Activated CD4-positive, alpha-beta T cell treated with anti-CD3 and anti-CD28 coated beads for 48 hours (primary cell): ENCODE results near the gene RBM34.
"Not testable (repeated sequence)": the region's sequence is repeated elsewhere in the genome, so short reads cannot be mapped to it uniquely, and the experiment has no call there.

Experiments used
- DNase-seq: peaks from one replicate; pipeline ENCODE4 v3.0.0-alpha.2; 2020

Gene RBM34

GRCh38 chr1:235160957-235161684, at the start of gene RBM34:
Gene RBM34, minus strand, starts transcription at chr1:235161250. Its CDS starts 24 bp downstream, at chr1:235161226.
- peak; percentile 95 for DNase-seq

- DNase-seq = peak; percentile 71
Measured at GRCh38 chr1:235207209-235207565, 46.1 kb upstream of the RBM34 start.

- peak; percentile 20 for DNase-seq
Measured at GRCh38 chr1:235206533-235207208, 45.6 kb upstream of the RBM34 start.

DNA sequence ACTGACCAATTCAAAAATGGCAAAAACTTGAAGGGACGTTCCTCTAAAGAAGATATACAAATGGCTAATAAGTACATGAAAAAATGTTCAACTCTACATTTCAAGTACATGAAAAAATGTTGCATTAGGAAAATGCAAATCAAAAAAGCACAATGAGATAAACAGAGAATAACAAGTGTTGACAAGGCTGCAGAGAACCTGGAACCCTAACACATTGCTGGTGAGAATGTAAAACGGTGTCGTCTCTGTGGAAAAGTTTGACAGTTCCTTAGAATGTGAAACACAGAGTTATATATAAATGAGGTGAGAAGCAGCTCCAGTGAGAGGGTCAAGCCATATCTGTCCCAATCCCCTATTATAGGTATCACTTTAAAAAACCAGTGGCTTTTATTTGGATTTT, 44.6 kb upstream of the RBM34 start:
- no peak for DNase-seq

DNA sequence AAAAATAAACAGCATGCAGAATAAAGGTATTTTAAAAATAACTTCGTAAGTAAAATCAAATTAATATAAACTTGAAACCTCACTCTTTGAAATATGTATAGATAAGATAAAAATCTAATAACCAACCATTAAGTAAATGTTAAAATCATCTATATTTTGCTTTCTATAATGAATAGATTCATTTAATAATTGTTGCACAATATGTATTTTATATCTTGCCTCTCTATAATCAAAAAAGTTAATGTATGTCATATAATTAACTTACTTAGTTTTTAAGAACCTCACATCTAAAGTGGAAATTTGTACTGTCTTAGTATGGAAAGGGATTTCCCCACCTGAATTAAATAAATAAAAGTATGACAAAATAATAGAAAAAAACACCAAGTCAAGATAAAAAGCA, 42.4 kb upstream of the RBM34 start:
- DNase-seq = no peak

DNA sequence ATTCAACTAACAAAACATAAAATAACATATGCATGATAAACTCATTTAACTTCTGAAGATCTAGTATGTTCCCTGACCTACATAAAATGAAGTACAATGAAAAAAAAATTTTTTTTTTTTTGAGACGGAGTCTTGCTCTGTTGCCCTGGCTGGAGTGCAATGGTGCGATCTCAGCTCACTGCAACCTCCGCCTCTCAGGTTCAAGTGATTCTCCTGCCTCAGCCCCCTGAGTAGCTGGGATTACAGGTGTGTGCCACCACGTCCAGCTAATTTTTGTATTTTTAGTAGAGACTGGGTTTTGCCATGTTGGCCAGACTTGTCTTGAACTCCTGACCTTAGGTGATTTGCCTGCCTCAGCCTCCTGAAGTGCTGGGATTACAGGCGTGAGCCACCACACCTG, 41.4 kb upstream of the RBM34 start:
- DNase-seq = not testable (repeated sequence)

DNA sequence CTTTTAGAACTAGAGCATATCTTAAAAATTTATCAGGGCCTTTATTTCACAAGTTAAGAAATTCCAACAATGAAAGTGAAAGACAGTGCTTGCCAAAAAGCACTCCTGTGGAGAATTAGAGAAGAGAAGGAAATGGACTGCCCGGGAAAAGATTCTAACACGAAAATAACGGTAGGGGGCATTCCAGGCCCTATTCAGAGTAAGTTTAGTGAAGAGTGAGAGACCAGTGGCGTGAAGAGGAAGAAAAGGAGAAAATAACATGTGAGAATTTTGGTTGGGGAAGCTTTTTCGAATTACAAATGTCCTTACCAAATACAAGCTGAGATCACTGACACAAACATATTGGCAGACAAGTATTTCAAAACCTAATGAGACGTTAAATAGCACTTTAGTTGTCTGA, 38.4 kb upstream of the RBM34 start:
- no peak for DNase-seq

DNA sequence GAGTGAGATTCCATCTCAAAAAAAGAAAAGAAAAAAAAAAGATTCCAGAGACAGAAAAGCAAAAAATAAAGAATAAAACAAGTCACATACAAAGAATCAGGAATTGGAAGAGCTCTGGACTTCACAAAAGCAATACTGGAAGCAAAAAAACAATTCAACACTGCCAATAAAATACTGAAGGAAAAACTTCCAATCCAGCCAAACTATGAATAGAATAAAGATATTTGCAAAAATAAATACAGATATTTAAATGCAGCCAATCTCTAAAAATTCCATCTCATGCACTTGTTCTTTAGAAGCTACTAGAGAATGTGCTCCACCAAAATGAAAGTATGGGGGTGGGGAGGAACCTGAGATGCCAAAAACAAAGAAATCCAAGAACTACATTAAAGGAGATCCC, 29.4 kb upstream of the RBM34 start:
- DNase-seq = no peak

DNA sequence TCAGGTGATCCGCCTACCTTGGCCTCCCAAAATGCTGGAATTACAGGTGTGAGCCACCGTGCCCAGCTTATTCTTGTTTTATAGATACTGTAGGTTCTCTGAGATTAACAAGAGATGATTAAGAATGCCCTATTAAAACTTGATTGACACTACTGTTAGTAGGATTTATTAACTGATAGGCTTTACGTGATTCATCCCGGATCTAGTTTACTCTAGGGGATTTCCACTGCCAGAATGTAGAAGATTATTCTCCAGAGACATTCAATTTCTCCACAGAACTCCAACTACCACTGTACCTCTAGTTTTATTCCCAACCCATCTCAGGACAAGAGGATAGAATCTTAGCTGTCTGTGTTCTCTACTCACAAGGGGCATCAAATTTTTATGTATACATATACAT, 26.3 kb upstream of the RBM34 start:
- DNase-seq = no peak

- DNase-seq = no peak
Measured at GRCh38 chr1:235181561-235182245, 20.7 kb upstream of the RBM34 start.

DNA sequence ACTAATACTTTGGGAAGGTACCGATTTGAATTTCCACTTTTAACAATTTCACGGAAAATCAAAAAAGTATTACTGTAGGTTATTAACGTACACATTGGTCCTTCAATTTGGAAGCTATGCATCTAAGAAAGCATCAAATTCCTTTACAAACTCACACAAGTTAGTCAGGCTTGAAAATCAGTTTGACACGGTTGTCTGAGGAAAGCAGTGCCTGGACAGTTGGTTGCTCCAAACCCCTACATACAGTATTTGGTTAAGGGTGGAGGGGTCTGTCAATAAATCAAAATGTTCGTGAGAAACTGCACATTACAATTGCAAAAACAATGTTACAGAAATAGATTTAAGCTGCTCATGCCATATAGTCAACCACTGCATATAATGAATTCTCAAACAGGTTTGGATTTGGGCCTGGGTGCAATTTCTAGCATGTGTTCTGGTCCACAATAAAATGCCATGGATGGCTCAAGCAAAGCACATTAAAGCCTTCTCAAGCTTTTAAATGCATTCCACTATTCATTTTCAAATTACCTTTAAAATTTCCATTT, 19.9 kb upstream of the RBM34 start:
- DNase-seq = no peak

DNA sequence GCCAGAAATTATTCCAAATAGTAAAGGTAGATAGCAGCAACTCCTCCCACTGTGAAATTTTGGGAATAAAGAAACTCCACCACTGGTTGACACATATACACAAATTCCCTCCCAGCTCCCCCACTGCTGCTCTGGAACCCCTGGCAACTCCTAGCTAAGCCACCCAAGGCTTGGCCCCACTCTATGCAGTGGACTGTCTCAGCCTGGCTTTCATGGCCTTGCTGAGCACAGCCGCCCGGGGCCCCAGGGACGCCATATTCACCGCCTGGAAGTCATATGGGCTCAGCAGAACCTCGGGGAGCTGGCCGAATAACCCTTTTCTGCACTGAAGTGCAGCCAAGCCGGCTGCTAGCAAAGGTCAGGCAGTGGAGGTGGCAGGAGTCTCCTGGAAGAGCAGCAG, 15.4 kb upstream of the RBM34 start:
- DNase-seq = no peak

- DNase-seq = no peak
Measured at GRCh38 chr1:235169986-235170385, 8.9 kb upstream of the RBM34 start.

GRCh38 chr1:235168375-235168774, 7.3 kb upstream of the RBM34 start:
- DNase-seq = no peak

DNA sequence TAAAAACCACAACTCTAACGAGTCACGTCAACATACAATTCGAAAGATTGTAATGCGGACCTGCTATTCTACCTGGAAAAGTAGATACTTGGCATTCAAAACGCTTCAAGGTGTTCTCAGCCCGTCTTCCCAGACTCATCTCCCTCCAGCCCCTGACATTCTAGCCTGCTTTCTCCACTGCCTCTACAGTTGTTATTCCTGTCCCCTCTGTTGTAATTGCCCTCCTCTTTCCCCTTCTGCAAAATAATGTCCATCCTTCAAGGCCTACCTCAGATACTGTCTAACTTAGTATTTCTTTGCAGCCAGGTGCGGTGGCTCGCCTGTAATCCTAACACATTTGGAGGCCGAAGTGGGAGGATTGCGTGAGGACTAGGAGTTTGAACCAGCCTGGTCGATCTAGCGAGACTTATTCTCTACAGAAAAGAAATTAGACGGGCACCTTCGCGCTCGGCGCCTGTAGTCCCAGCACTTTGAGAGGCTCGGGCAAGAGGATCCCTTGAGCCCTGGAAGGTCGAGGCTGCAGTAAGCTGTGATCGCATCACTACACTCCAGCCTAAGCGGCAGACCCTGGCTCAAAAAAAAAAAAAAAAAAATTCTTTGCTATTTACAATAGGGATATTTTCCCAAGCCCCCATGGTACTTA, 756 bp upstream of the RBM34 start:
- DNase-seq = no peak

- DNase-seq = no peak
Measured at GRCh38 chr1:235160383-235160956, 580 bp downstream of the RBM34 start.

- not testable (repeated sequence) for DNase-seq
Measured at GRCh38 chr1:235159930-235160329, 1.1 kb downstream of the RBM34 start.

- DNase-seq = not testable (repeated sequence)
Measured at GRCh38 chr1:235159284-235159683, 1.8 kb downstream of the RBM34 start.

GRCh38 chr1:235158680-235159079, 2.4 kb downstream of the RBM34 start:
- DNase-seq = no peak

DNA sequence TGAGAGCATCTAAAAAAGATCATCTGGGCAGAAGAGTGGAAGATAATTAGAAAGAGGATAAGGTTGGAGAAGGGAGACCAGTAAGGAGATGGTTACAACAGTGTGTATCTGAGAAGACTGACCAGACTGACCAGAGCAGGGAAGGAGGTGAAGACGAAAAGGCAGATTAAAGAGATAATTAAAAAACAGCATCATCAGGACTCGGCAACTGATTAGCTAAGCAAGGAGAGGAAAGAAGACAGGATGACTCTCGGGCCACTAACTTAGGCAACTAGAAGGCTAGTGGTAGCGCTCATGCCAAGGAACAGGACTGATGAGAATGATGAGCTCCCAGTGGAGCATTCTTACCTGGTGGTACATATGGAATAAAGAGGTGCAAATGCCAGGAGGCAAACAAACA, 3.9 kb downstream of the RBM34 start:
- no peak for DNase-seq

GRCh38 chr1:235156740-235157139, 4.3 kb downstream of the RBM34 start:
- no peak for DNase-seq

DNA sequence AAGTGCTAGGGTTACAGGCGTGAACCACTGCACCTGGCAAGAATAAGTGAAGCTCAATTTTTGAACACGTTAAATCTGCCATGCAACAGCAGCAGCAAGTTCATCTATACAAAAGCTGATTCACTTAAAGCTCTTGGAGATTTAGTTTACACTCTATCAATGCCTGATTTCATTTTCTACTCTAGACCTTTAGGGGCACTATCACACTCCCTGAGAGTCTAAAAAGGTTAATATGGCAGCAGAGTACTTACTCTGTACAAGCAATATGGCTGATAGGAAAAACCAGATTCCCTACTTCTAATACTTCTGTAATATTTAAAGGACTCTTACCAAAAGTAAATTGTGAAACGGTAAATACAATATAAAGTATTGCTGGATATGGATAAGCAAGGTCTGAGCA, 4.8 kb downstream of the RBM34 start:
- DNase-seq = no peak

GRCh38 chr1:235152235-235152634, 8.8 kb downstream of the RBM34 start:
- no peak for DNase-seq
